Measurements from ENCODE around the gene SYT1.

SYT1 gene

GRCh38 chr12:79183926-79184325 is 319.4 kb downstream of the SYT1 start:
- TF ChIP-seq, protein P1, sequence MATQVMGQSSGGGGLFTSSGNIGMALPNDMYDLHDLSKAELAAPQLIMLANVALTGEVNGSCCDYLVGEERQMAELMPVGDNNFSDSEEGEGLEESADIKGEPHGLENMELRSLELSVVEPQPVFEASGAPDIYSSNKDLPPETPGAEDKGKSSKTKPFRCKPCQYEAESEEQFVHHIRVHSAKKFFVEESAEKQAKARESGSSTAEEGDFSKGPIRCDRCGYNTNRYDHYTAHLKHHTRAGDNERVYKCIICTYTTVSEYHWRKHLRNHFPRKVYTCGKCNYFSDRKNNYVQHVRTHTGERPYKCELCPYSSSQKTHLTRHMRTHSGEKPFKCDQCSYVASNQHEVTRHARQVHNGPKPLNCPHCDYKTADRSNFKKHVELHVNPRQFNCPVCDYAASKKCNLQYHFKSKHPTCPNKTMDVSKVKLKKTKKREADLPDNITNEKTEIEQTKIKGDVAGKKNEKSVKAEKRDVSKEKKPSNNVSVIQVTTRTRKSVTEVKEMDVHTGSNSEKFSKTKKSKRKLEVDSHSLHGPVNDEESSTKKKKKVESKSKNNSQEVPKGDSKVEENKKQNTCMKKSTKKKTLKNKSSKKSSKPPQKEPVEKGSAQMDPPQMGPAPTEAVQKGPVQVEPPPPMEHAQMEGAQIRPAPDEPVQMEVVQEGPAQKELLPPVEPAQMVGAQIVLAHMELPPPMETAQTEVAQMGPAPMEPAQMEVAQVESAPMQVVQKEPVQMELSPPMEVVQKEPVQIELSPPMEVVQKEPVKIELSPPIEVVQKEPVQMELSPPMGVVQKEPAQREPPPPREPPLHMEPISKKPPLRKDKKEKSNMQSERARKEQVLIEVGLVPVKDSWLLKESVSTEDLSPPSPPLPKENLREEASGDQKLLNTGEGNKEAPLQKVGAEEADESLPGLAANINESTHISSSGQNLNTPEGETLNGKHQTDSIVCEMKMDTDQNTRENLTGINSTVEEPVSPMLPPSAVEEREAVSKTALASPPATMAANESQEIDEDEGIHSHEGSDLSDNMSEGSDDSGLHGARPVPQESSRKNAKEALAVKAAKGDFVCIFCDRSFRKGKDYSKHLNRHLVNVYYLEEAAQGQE (IDR thresholded peaks at IDR 0.05; ENCODE audit: insufficient read depth in 1 of 2, low read depth in 2 of 2, low read length in 2 of 2): no peak
- TF ChIP-seq TAF1 (IDR thresholded peaks at IDR 0.05; ENCODE audit: borderline replicate concordance, insufficient read depth, low read length) (no peak), SIN3A (IDR thresholded peaks at IDR 0.05; ENCODE audit: borderline replicate concordance, insufficient read depth, low read length) (no peak), POLR2AphosphoS5 (IDR thresholded peaks at IDR 0.05; ENCODE audit: low read depth, low read length) (no peak), FOXP2 (optimal IDR thresholded peaks at IDR 0.05; ENCODE audit: borderline replicate concordance, extremely low read depth, extremely low read length, insufficient read depth) (no peak)

DNA sequence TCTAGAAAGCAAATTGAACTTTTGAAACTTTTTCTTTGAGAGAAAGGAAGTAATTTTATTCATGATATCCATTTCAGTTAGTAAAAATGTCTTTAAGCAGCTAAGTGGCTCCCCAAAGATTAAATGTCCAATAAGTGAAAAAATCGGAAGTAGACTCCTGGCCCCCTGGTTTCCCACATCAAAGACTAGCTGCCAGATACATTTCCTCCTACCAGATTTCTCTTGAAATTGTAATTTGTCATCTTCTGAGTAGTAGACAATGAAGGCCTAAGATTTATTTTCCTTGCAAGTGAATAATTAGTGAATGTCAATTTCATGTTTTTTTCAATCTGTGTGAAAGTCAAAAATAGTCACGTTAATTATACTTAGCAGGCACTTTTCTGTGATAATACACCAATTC is 321.9 kb downstream of the SYT1 start:
- TF ChIP-seq FOXP2 (optimal IDR thresholded peaks at IDR 0.05; ENCODE audit: borderline replicate concordance, extremely low read depth, extremely low read length, insufficient read depth): no peak
- TF ChIP-seq TAF1 (IDR thresholded peaks at IDR 0.05; ENCODE audit: borderline replicate concordance, insufficient read depth, low read length): no peak

DNA sequence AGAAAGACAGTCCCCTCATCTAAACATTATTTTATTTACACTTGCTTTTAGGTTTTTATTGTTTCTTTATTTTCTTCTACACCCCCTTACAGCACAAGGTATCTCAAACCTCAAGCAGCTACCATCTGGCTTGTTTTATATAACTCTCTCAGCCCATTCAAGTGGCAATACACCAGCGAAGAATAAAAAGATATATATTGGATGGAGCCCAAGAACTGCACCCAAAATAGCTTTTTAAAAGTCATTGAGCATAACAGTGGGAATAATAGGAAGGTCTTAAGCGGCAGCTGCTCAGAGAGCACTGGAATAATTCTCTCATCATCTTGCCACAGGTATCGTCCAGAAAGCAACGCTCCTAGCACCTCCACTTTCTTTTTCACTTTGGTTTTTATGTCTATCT is 322.5 kb downstream of the SYT1 start:
- TF ChIP-seq POLR2AphosphoS5 (IDR thresholded peaks at IDR 0.05; ENCODE audit: low read depth, low read length) (no peak), FOXP2 (optimal IDR thresholded peaks at IDR 0.05; ENCODE audit: borderline replicate concordance, extremely low read depth, extremely low read length, insufficient read depth) (no peak), TAF1 (IDR thresholded peaks at IDR 0.05; ENCODE audit: borderline replicate concordance, insufficient read depth, low read length) (no peak), SIN3A (IDR thresholded peaks at IDR 0.05; ENCODE audit: borderline replicate concordance, insufficient read depth, low read length) (no peak)
- TF ChIP-seq, protein P1 (IDR thresholded peaks at IDR 0.05; ENCODE audit: insufficient read depth in 1 of 2, low read depth in 2 of 2, low read length in 2 of 2): no peak

DNA sequence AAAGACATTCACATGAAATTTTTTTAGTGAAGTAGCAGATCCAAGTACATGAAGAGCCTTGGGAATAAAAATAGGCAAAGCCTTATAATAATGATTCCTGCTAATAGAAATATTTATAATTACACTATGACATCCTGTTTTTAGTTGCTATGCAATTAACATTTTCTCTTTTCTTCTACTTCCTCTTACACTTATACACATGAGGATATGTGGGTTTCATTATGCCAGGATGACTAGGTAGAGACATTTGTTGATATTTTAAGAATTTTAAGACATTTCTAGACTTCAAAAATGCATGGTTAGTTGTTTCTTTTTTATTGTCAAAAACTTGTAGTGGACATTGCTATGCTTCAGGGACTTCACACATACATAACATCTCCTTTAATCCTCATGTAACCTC is 326.8 kb downstream of the SYT1 start:
- TF ChIP-seq TAF1 (IDR thresholded peaks at IDR 0.05; ENCODE audit: borderline replicate concordance, insufficient read depth, low read length) (no peak), SIN3A (IDR thresholded peaks at IDR 0.05; ENCODE audit: borderline replicate concordance, insufficient read depth, low read length) (no peak), POLR2AphosphoS5 (IDR thresholded peaks at IDR 0.05; ENCODE audit: low read depth, low read length) (no peak), FOXP2 (optimal IDR thresholded peaks at IDR 0.05; ENCODE audit: borderline replicate concordance, extremely low read depth, extremely low read length, insufficient read depth) (no peak)
- TF ChIP-seq, protein P1 (IDR thresholded peaks at IDR 0.05; ENCODE audit: insufficient read depth in 1 of 2, low read depth in 2 of 2, low read length in 2 of 2): no peak

- TF ChIP-seq FOXP2 (optimal IDR thresholded peaks at IDR 0.05; ENCODE audit: borderline replicate concordance, extremely low read depth, extremely low read length, insufficient read depth): no peak
- TF ChIP-seq POLR2AphosphoS5 (IDR thresholded peaks at IDR 0.05; ENCODE audit: low read depth, low read length): no peak
- TF ChIP-seq, protein P1 (IDR thresholded peaks at IDR 0.05; ENCODE audit: insufficient read depth in 1 of 2, low read depth in 2 of 2, low read length in 2 of 2): no peak
- no peak for TF ChIP-seq TAF1 (IDR thresholded peaks at IDR 0.05; ENCODE audit: borderline replicate concordance, insufficient read depth, low read length)
- no peak for TF ChIP-seq SIN3A (IDR thresholded peaks at IDR 0.05; ENCODE audit: borderline replicate concordance, insufficient read depth, low read length)
Measured at GRCh38 chr12:79194595-79194994, 330.0 kb downstream of the SYT1 start.
